ENCODE results near the gene HUWE1. TPM values are rescaled to one million over a fixed set of nuclear protein-coding genes. Genes with fewer than 3 reads are reported as not detected.

HUWE1 gene
- total RNA-seq, 1 donor from 2014 or later = 225 TPM

DNA sequence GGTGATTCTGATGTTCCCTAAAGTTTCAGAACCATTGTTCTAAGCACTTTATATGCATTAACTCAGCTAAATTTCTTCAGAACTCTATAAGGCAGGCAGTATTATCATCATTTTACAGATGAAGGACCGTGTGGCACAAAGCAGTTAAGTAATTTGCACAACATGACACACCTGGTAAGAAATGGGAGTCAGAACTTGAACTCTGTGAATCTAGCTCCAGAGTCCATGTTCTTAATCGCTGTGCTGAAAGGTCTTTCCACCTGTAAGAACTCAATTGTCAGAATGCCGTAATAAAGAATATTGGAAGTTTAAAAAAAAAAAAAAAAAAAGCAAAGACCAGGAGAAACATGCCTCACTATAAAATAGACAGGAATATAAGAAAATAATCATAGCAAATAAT lies 9.2 kb downstream of the HUWE1 start:
- H4K20me1 ChIP-seq (ENCODE audit: insufficient read depth, low read length) = peaks cover 79% of the 10 kb centered on the region
- H3K9me3 ChIP-seq (ENCODE audit: insufficient read depth, low read depth, low read length) = no peaks in the 10 kb centered on the region
- FAIRE-seq (peak; percentile 67), DNase-seq (ENCODE audit: low read depth) (no peak)
- Mint-ChIP-seq H3K27ac (ENCODE audit: unreplicated experiment) (no peak overlapping the region), H3K9me3 (ENCODE audit: unreplicated experiment) (no peaks in the 10 kb centered on the region), H3K4me1 (ENCODE audit: low read depth, unreplicated experiment) (peaks cover 15% of the 10 kb centered on the region), H3K4me3 (ENCODE audit: unreplicated experiment) (no peak overlapping the region), H3K36me3 (ENCODE audit: low read depth, unreplicated experiment) (peaks cover 8% of the 10 kb centered on the region), H3K27me3 (ENCODE audit: low read depth, unreplicated experiment) (no peaks in the 10 kb centered on the region)
- H3K79me2 ChIP-seq (ENCODE audit: insufficient read depth, low read length) = peaks cover 99% of the 10 kb centered on the region
- H3K9ac ChIP-seq (ENCODE audit: low read length) = no peak overlapping the region
- H3K4me3 ChIP-seq (ENCODE audit: insufficient read depth, low read depth, low read length) = no peak overlapping the region
- H3K4me2 ChIP-seq (ENCODE audit: low read length) = no peak overlapping the region
- TF ChIP-seq CTCF (IDR thresholded peaks at IDR 0.05; ENCODE audit: insufficient read depth, low read depth, low read length) = no peak
- no peak for TF ChIP-seq EZH2 (IDR thresholded peaks at IDR 0.05; ENCODE audit: insufficient read depth, low read length)
- no peak overlapping the region for H3K27ac ChIP-seq (ENCODE audit: low read depth, low read length)
- H3K27me3 ChIP-seq (ENCODE audit: insufficient read depth, low read length) = no peaks in the 10 kb centered on the region
- H2AFZ ChIP-seq (ENCODE audit: low read depth, low read length) = no peak overlapping the region
- peaks cover 24% of the 10 kb centered on the region for H3K36me3 ChIP-seq (ENCODE audit: insufficient read depth, low read length)
- H3K4me1 ChIP-seq (ENCODE audit: insufficient read depth, low read length) = peaks cover 4% of the 10 kb centered on the region

DNA sequence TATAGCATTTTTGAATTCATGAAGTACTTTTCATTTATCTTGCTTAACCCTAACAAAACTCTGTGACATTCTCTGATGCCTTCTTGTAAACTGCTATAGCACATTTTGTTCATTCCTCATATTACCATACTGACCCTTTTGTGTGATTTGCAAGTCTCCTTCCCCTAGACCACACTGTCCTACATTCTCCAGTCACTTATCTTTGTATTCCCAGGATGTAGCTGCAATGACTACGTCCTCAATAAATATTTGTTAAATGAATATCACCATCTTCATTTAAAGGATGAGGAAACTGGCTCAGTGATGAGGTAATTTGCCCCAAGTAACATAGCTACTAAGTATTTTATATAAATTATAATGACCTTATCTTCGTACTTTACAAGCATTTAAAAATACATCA lies 11.9 kb downstream of the HUWE1 start:
- Histone ChIP-seq H3K4me3 (ENCODE audit: insufficient read depth, low read depth, low read length) (no peak overlapping the region), H3K79me2 (ENCODE audit: insufficient read depth, low read length) (peaks cover 91% of the 10 kb centered on the region), H3K9me3 (ENCODE audit: insufficient read depth, low read depth, low read length) (no peaks in the 10 kb centered on the region), H2AFZ (ENCODE audit: low read depth, low read length) (no peak overlapping the region), H3K27me3 (ENCODE audit: insufficient read depth, low read length) (no peaks in the 10 kb centered on the region), H3K4me2 (ENCODE audit: low read length) (no peak overlapping the region), H3K4me1 (ENCODE audit: insufficient read depth, low read length) (no peaks in the 10 kb centered on the region), H3K9ac (ENCODE audit: low read length) (no peak overlapping the region), H3K36me3 (ENCODE audit: insufficient read depth, low read length) (peaks cover 19% of the 10 kb centered on the region), H3K27ac (ENCODE audit: low read depth, low read length) (no peak overlapping the region), H4K20me1 (ENCODE audit: insufficient read depth, low read length) (peaks cover 68% of the 10 kb centered on the region)
- no peak overlapping the region for H3K4me3 Mint-ChIP-seq (ENCODE audit: unreplicated experiment)
- no peaks in the 10 kb centered on the region for H3K27me3 Mint-ChIP-seq (ENCODE audit: low read depth, unreplicated experiment)
- H3K36me3 Mint-ChIP-seq (ENCODE audit: low read depth, unreplicated experiment) = peaks cover 1% of the 10 kb centered on the region
- DNase-seq (ENCODE audit: low read depth) (peak; percentile 19), FAIRE-seq (no peak)
- no peaks in the 10 kb centered on the region for H3K9me3 Mint-ChIP-seq (ENCODE audit: unreplicated experiment)
- no peak for TF ChIP-seq CTCF (IDR thresholded peaks at IDR 0.05; ENCODE audit: insufficient read depth, low read depth, low read length)
- TF ChIP-seq EZH2 (IDR thresholded peaks at IDR 0.05; ENCODE audit: insufficient read depth, low read length) = no peak
- peaks cover 4% of the 10 kb centered on the region for H3K4me1 Mint-ChIP-seq (ENCODE audit: low read depth, unreplicated experiment)
- no peak overlapping the region for H3K27ac Mint-ChIP-seq (ENCODE audit: unreplicated experiment)

- Mint-ChIP-seq H3K27ac (ENCODE audit: unreplicated experiment) (no peak overlapping the region), H3K4me3 (ENCODE audit: unreplicated experiment) (no peak overlapping the region), H3K27me3 (ENCODE audit: low read depth, unreplicated experiment) (no peaks in the 10 kb centered on the region), H3K4me1 (ENCODE audit: low read depth, unreplicated experiment) (peaks cover 14% of the 10 kb centered on the region), H3K36me3 (ENCODE audit: low read depth, unreplicated experiment) (no peaks in the 10 kb centered on the region), H3K9me3 (ENCODE audit: unreplicated experiment) (no peaks in the 10 kb centered on the region)
- Histone ChIP-seq H3K9me3 (ENCODE audit: insufficient read depth, low read depth, low read length) (no peaks in the 10 kb centered on the region), H3K27ac (ENCODE audit: low read depth, low read length) (no peak overlapping the region), H3K4me1 (ENCODE audit: insufficient read depth, low read length) (no peaks in the 10 kb centered on the region), H3K9ac (ENCODE audit: low read length) (no peak overlapping the region), H3K4me3 (ENCODE audit: insufficient read depth, low read depth, low read length) (no peak overlapping the region), H3K4me2 (ENCODE audit: low read length) (no peak overlapping the region), H3K36me3 (ENCODE audit: insufficient read depth, low read length) (peaks cover 7% of the 10 kb centered on the region), H4K20me1 (ENCODE audit: insufficient read depth, low read length) (peaks cover 53% of the 10 kb centered on the region), H2AFZ (ENCODE audit: low read depth, low read length) (no peak overlapping the region), H3K79me2 (ENCODE audit: insufficient read depth, low read length) (peaks cover 90% of the 10 kb centered on the region), H3K27me3 (ENCODE audit: insufficient read depth, low read length) (no peaks in the 10 kb centered on the region)
- TF ChIP-seq CTCF (IDR thresholded peaks at IDR 0.05; ENCODE audit: insufficient read depth, low read depth, low read length) = no peak
- no peak for TF ChIP-seq EZH2 (IDR thresholded peaks at IDR 0.05; ENCODE audit: insufficient read depth, low read length)
- FAIRE-seq (no peak), DNase-seq (ENCODE audit: low read depth) (no peak)
Observed at GRCh38 chrX:53669258-53669657, 17.3 kb downstream of the HUWE1 start.
